HepG2 (cell line): Measurements from ENCODE around the gene CSE1L. TPM values are rescaled to one million over a fixed set of nuclear protein-coding genes. Genes with fewer than 3 reads are reported as not detected.
A peak's percentile ranks its signal among the peaks of the same experiment; 100 is the strongest.

Experiments used
- AGO2 ChIP-seq: fragments of 200-400 bp; formaldehyde crosslinking; optimal IDR thresholded peaks from 2 replicates; pipeline ENCODE3; 2017; ENCODE audit warnings: mild to moderate bottlenecking, low read depth, low read length, moderate library complexity
- CBX1 ChIP-seq: IDR thresholded peaks from one replicate; pipeline ENCODE4 v1.6.1; 2016; ENCODE audit warnings: antibody characterized with exemption, low read depth
- CENPX ChIP-seq: sonication (generic); formaldehyde crosslinking; IDR thresholded peaks from 2 replicates; pipeline ENCODE4 v1.9.0; 2021; ENCODE audit warnings: mild to moderate bottlenecking, missing genetic modification reagents, moderate library complexity
- DDIT3 ChIP-seq: sonication (generic); formaldehyde crosslinking; IDR thresholded peaks from 2 replicates; pipeline ENCODE4 v1.4.0; 2020; ENCODE audit warnings: mild to moderate bottlenecking, missing genetic modification reagents
- FLYWCH1 ChIP-seq: sonication (generic); formaldehyde crosslinking; IDR thresholded peaks from 2 replicates; pipeline ENCODE4 v1.8.1; 2023; ENCODE audit warnings: mild to moderate bottlenecking, missing genetic modification reagents
- JARID2 ChIP-seq: sonication (generic); formaldehyde crosslinking; IDR thresholded peaks from 2 replicates; pipeline ENCODE4 v1.8.1; 2023; ENCODE audit warnings: missing genetic modification reagents, inconsistent platforms; ENCODE audit not compliant: insufficient replicate concordance
- PITX1 ChIP-seq: sonication (generic); formaldehyde crosslinking; IDR thresholded peaks from 2 replicates; pipeline ENCODE4 v1.5.1; 2020; ENCODE audit warnings: mild to moderate bottlenecking, missing genetic modification reagents
- RFX3 ChIP-seq: IDR thresholded peaks from 2 replicates; pipeline ENCODE4 v1.6.1; 2016; ENCODE audit warnings: missing biosample characterization, missing genetic modification reagents
- SNAI1 ChIP-seq: sonication (generic); formaldehyde crosslinking; IDR thresholded peaks from 2 replicates; pipeline ENCODE4 v1.5.0; 2020; ENCODE audit warnings: mild to moderate bottlenecking, missing genetic modification reagents, borderline replicate concordance
- SOX5 ChIP-seq: IDR thresholded peaks from 2 replicates; pipeline ENCODE4 v1.6.1; 2016; ENCODE audit warnings: borderline replicate concordance
- YEATS4 ChIP-seq: sonication (generic); formaldehyde crosslinking; IDR thresholded peaks from 2 replicates; pipeline ENCODE4 v1.4.0; 2020; ENCODE audit warnings: missing genetic modification reagents, borderline replicate concordance
- ZBTB20 ChIP-seq: sonication (generic); formaldehyde crosslinking; IDR thresholded peaks from 2 replicates; pipeline ENCODE4 v1.8.1; 2023; ENCODE audit warnings: missing genetic modification reagents, low read depth, mild to moderate bottlenecking, borderline replicate concordance
- ZBTB7A ChIP-seq: sonication (generic); formaldehyde crosslinking; IDR thresholded peaks from 2 replicates; pipeline ENCODE4 v1.8.0; 2022; ENCODE audit warnings: mild to moderate bottlenecking, missing genetic modification reagents
- ZNF138 ChIP-seq: sonication (generic); formaldehyde crosslinking; IDR thresholded peaks from 2 replicates; pipeline ENCODE4 v1.5.0; 2020; ENCODE audit warnings: mild to moderate bottlenecking, low read depth, missing genetic modification reagents
- ZNF430 ChIP-seq: sonication (generic); formaldehyde crosslinking; IDR thresholded peaks from 2 replicates; pipeline ENCODE4 v1.9.0; 2021; ENCODE audit warnings: mild to moderate bottlenecking, missing genetic modification reagents
- ZNF451 ChIP-seq: sonication (generic); formaldehyde crosslinking; IDR thresholded peaks from 2 replicates; pipeline ENCODE4 v1.5.0; 2020; ENCODE audit warnings: mild to moderate bottlenecking, missing genetic modification reagents
- ZNF609 ChIP-seq: sonication (generic); formaldehyde crosslinking; IDR thresholded peaks from 2 replicates; pipeline ENCODE4 v1.4.0; 2020; ENCODE audit warnings: mild to moderate bottlenecking, missing genetic modification reagents, borderline replicate concordance
- ZNF678 ChIP-seq: sonication (generic); formaldehyde crosslinking; IDR thresholded peaks from 2 replicates; pipeline ENCODE4 v1.4.0; 2020; ENCODE audit warnings: mild to moderate bottlenecking, missing genetic modification reagents
- ZNF710 ChIP-seq: sonication (generic); formaldehyde crosslinking; IDR thresholded peaks from 2 replicates; pipeline ENCODE4 v1.5.0; 2020; ENCODE audit warnings: mild to moderate bottlenecking, missing genetic modification reagents, borderline replicate concordance
- polyA plus RNA-seq, 8 experiments: library from polyadenylated mRNA; depleted of rRNA in 3 of 8; stranded (reverse) in 7 of 8; unstranded in 1 of 8; fragments of >200 nt; fragmentation: Illumina TruSeq in 4 of 8; extraction: Trizol in 4 of 8; gene quantifications; 2 replicates each; pipeline versions ENCODE4 v1.2.1 to v1.2.3, GENCODE V29; 2011 to 2016; ENCODE audit warnings: low read depth in 4 of 8, missing spikeins in 1 of 8, mixed read lengths in 1 of 8; ENCODE audit not compliant: insufficient read depth in 1 of 8
- total RNA-seq, 5 experiments: library from RNA; depleted of rRNA; stranded (reverse); fragments of >200 nt; fragmentation: Illumina TruSeq; extraction: Trizol; gene quantifications; 2 replicates each; pipeline ENCODE4 v1.2.3, GENCODE V29; 2016; ENCODE audit warnings: low read depth in 1 of 5
- TF ChIP-seq, protein P1 (sequence below): fragments of 450-650 bp; IDR thresholded peaks from 2 replicates; pipeline ENCODE4 v1.6.1; 2016

CSE1L gene
- total and polyA plus RNA-seq, 2 of the 13 experiments (the other 11 are each of a cell fraction or from before 2014, with no cell fraction given), result 56.9 to 258 TPM

DNA sequence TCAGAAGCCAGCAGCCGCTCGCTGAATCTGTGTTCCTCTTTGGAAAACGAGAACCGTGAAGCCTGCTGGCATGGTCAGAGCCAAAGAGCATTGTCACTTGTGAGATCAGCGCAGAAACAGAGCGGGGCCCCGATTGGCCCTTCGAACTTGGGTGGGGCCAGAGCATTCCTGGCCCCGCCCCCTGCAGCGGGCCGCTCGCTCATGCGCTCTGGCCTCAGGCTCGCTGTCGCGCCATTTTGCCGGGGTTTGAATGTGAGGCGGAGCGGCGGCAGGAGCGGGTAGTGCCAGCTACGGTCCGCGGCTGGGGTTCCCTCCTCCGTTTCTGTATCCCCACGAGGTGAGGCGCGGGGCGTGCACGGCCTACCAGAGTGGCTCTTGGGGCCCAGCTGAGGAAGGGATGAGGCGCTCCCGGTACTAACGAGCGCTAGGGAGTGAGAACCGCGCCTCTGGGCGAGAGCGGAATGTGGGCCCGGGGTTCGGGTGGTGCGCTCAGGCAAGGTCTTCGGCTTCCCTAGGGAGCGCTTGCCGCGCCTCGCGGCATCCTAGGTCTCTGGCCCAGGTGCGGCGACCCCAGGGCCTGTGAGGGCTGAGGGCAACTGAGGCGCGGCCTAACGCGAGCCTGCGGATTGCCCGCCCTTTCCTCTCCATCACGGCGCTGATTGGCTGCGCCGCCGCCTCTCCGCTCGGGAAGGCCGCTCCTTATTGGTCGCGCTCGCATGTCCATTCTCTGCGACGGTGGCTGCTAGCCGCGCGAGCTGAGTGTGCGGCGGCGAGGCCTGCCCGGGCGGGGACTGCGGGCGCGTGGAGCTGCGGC is at the start of gene CSE1L (continued):
- peak; percentile 62; the same call in 1 of the 2 replicates for TF ChIP-seq ZNF710 (CRISPR knock-in tag)
- peak; percentile 92 for TF ChIP-seq ZNF138 (CRISPR knock-in tag)
- TF ChIP-seq ZNF678 (CRISPR knock-in tag), result peak; percentile 78
- TF ChIP-seq ZNF430, result peak; percentile 79; the same call in 1 of the 2 replicates
- TF ChIP-seq SNAI1, result peak; percentile 61; the same call in 1 of the 2 replicates
- TF ChIP-seq FLYWCH1 (CRISPR knock-in tag), result no peak; the same call in none of the 2 replicates
- peak; percentile 60 for TF ChIP-seq JARID2 (CRISPR knock-in tag)
- TF ChIP-seq YEATS4 (CRISPR knock-in tag), result peak; percentile 98
- no peak for TF ChIP-seq CENPX
- no peak for TF ChIP-seq RFX3 (CRISPR knock-in tag)
- no peak for TF ChIP-seq ZNF609 (CRISPR knock-in tag)
- no peak; the same call in 1 of the 2 replicates for TF ChIP-seq ZBTB7A (CRISPR knock-in tag)
- TF ChIP-seq PITX1, result no peak; the same call in 1 of the 2 replicates
- TF ChIP-seq CBX1, result peak; percentile 86
- peak; percentile 100 for TF ChIP-seq AGO2
- no peak; the same call in 1 of the 2 replicates for TF ChIP-seq DDIT3 (CRISPR knock-in tag)
- TF ChIP-seq ZBTB20 (CRISPR knock-in tag), result peak; percentile 53; the same call in 1 of the 2 replicates
- peak; percentile 90 for TF ChIP-seq ZNF451 (CRISPR knock-in tag)
- TF ChIP-seq SOX5, result peak; percentile 11; the same call in 1 of the 2 replicates
- TF ChIP-seq, protein P1, sequence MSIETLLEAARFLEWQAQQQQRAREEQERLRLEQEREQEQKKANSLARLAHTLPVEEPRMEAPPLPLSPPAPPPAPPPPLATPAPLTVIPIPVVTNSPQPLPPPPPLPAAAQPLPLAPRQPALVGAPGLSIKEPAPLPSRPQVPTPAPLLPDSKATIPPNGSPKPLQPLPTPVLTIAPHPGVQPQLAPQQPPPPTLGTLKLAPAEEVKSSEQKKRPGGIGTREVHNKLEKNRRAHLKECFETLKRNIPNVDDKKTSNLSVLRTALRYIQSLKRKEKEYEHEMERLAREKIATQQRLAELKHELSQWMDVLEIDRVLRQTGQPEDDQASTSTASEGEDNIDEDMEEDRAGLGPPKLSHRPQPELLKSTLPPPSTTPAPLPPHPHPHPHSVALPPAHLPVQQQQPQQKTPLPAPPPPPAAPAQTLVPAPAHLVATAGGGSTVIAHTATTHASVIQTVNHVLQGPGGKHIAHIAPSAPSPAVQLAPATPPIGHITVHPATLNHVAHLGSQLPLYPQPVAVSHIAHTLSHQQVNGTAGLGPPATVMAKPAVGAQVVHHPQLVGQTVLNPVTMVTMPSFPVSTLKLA, result peak; percentile 59
